Osteoblast (primary cell): ENCODE results near the gene VWA2. TPM values are rescaled to one million over a fixed set of nuclear protein-coding genes. Genes with fewer than 3 reads are reported as not detected.

Experiments
- DNase-seq: peaks from one replicate; pipeline ENCODE4 v3.0.0; 2011; ENCODE audit warnings: low spot score, mixed read lengths; ENCODE audit not compliant: insufficient read length; ENCODE audit errors: missing footprints
- H2AFZ ChIP-seq: 2 replicates; pipeline ENCODE4 v1.6.0; 2011; ENCODE audit warnings: mild to moderate bottlenecking, low read length
- H3K27ac ChIP-seq: 2 replicates; pipeline ENCODE4 v1.5.1; 2011; ENCODE audit warnings: mild to moderate bottlenecking, low read depth, low read length, moderate library complexity
- H3K27me3 ChIP-seq: 2 replicates; pipeline ENCODE4 v1.6.0; 2012; ENCODE audit warnings: mild to moderate bottlenecking, control low read depth, inconsistent platforms, low read length, moderate library complexity; ENCODE audit not compliant: insufficient read depth
- H3K36me3 ChIP-seq: 2 replicates; pipeline ENCODE4 v1.5.1; 2011; ENCODE audit warnings: mild to moderate bottlenecking, low read length, control low read depth, moderate library complexity; ENCODE audit not compliant: insufficient read depth
- H3K4me1 ChIP-seq: 2 replicates; pipeline ENCODE4 v1.5.1; 2011; ENCODE audit warnings: mild to moderate bottlenecking, low read length, control low read depth, moderate library complexity; ENCODE audit not compliant: insufficient read depth
- H3K4me2 ChIP-seq: 2 replicates; pipeline ENCODE4 v1.6.0; 2011; ENCODE audit warnings: mild to moderate bottlenecking, low read length; ENCODE audit not compliant: insufficient read depth
- H3K4me3 ChIP-seq: fragments of 200-600 bp; sonication (generic); 3 replicates; pipeline ENCODE4 v1.5.1; 2012; ENCODE audit warnings: mild to moderate bottlenecking, low read length, inconsistent platforms; ENCODE audit not compliant: insufficient read depth
- H3K79me2 ChIP-seq: 2 replicates; pipeline ENCODE4 v1.6.0; 2012; ENCODE audit warnings: mild to moderate bottlenecking, low read length, control low read depth, inconsistent platforms; ENCODE audit not compliant: insufficient read depth
- H3K9me3 ChIP-seq: 2 replicates; pipeline ENCODE4 v1.5.1; 2011; ENCODE audit warnings: low read depth, low read length, control low read depth
- H4K20me1 ChIP-seq: 2 replicates; pipeline ENCODE4 v1.6.0; 2012; ENCODE audit warnings: mild to moderate bottlenecking, low read length, control low read depth; ENCODE audit not compliant: insufficient read depth
- CTCF ChIP-seq: IDR thresholded peaks from 2 replicates; pipeline ENCODE4 v1.5.1; 2011; ENCODE audit warnings: mild to moderate bottlenecking, low read depth, low read length, moderate library complexity; ENCODE audit errors: extremely low read depth
- total RNA-seq: library from RNA; depleted of rRNA; stranded (reverse); fragments of >200 nt; gene quantifications from 2 replicates; pipeline ENCODE4 v1.2.3, GENCODE V29; 2012

The VWA2 gene
- total RNA-seq, 1 donor, result under 0.01 TPM

DNA sequence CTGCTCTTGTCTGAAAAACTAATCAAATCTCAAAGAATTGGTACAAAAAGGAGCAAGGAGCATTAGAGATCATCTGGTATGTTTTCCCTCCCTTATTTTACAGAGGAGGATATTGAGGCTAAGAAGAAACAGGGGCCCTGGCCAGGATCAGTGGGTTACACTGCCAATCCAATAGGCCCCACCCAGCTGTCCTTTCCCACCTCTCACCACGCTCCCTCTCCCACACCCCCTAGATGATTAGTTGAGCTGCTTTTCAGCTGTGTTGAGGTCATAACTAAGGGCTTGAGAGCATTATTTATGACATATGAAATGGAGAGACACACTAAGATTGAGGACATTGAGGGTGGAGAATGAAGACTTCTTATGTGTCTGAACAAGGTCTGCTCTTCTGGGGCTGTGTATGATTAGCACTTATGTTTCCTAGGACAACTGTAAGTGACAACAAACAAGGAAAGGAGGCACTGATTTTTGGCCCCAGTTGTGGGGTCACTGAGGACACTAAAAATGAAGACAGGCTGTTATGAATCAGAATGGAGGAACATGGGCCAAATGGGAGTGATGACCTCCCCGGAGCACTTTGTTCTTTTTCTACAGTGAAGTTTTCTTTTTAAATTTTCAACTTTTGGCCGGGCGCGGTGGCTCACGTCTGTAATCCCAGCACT, 26.5 kb downstream of the VWA2 start:
- H3K36me3 ChIP-seq, result no peaks in the 10 kb centered on the region
- no peak overlapping the region for H3K4me2 ChIP-seq
- H2AFZ ChIP-seq, result no peak overlapping the region
- H3K4me3 ChIP-seq, result no peak overlapping the region
- H3K27ac ChIP-seq, result no peak overlapping the region
- no peaks in the 10 kb centered on the region for H4K20me1 ChIP-seq
- no peaks in the 10 kb centered on the region for H3K79me2 ChIP-seq
- H3K27me3 ChIP-seq, result peaks cover 16% of the 10 kb centered on the region
- no peak for TF ChIP-seq CTCF
- H3K4me1 ChIP-seq, result peaks cover 8% of the 10 kb centered on the region
- H3K9me3 ChIP-seq, result no peaks in the 10 kb centered on the region
- no peak for DNase-seq

GRCh38 chr10:114266521-114266920, 27.5 kb downstream of the VWA2 start:
- Histone ChIP-seq H3K79me2 (no peaks in the 10 kb centered on the region), H4K20me1 (no peaks in the 10 kb centered on the region), H3K27me3 (peaks cover 17% of the 10 kb centered on the region), H3K36me3 (no peaks in the 10 kb centered on the region), H2AFZ (no peak overlapping the region), H3K9me3 (no peaks in the 10 kb centered on the region), H3K4me3 (no peak overlapping the region), H3K4me1 (peaks cover 5% of the 10 kb centered on the region), H3K4me2 (no peak overlapping the region), H3K27ac (no peak overlapping the region)
- no peak for DNase-seq
- no peak for TF ChIP-seq CTCF

- TF ChIP-seq CTCF, result no peak
- Histone ChIP-seq H3K27ac (no peak overlapping the region), H3K36me3 (no peaks in the 10 kb centered on the region), H3K79me2 (no peaks in the 10 kb centered on the region), H2AFZ (no peak overlapping the region), H3K4me2 (peak overlapping the region; percentile 2), H3K27me3 (peaks cover 34% of the 10 kb centered on the region), H3K4me3 (no peak overlapping the region), H3K4me1 (peaks cover 6% of the 10 kb centered on the region), H4K20me1 (no peaks in the 10 kb centered on the region), H3K9me3 (no peaks in the 10 kb centered on the region)
- DNase-seq, result no peak
These were observed 32.2 kb downstream of the VWA2 start for GRCh38 chr10:114271075-114271778.

DNA sequence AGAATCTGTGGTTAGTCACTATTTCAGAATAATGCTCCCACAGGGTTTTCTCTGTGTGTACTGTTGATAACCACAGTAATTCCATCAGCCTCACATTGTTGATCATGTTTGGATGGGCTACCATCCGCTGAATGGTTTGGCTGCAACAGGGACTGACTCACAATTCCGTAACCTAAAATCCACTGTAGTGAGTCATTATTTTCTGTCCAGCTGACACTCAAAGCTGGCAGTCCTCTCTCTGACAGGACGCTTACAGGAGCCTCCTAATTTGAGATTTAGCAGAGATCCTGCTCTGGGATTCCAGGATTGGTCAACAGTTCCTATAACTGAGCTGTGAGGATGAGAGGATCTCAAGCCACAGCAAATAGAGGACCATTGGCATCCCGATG, 32.7 kb downstream of the VWA2 start:
- Histone ChIP-seq H3K27ac (no peak overlapping the region), H3K4me1 (peaks cover 6% of the 10 kb centered on the region), H4K20me1 (no peaks in the 10 kb centered on the region), H3K9me3 (no peaks in the 10 kb centered on the region), H2AFZ (no peak overlapping the region), H3K36me3 (no peaks in the 10 kb centered on the region), H3K4me3 (no peak overlapping the region), H3K27me3 (peaks cover 37% of the 10 kb centered on the region), H3K79me2 (no peaks in the 10 kb centered on the region), H3K4me2 (peak overlapping the region; percentile 2)
- no peak for TF ChIP-seq CTCF
- DNase-seq, result peak; percentile 95
